ENCODE results near the gene ZFP28. TPM values are rescaled to one million over a fixed set of nuclear protein-coding genes. Genes with fewer than 3 reads are reported as not detected.

ZFP28 gene
- 8.2 and 11.9 TPM in 2 replicates for total RNA-seq

GRCh38 chr19:56538761-56539263 lies at the start of gene ZFP28:
ZFP28 (plus strand) TSS chr19:56538948; CDS start chr19:56539019, 71 bp downstream.

GRCh38 chr19:56507446-56508289 lies 31.1 kb upstream of the ZFP28 start, which contains the start of gene ZNF471:
ZNF471 (plus strand) TSS chr19:56507855; CDS start chr19:56511572, 3,717 bp downstream.

GRCh38 chr19:56567274-56568120 lies 28.7 kb downstream of the ZFP28 start, which contains the start of gene ZNF470:
ZNF470 (plus strand) TSS chr19:56567468; CDS start chr19:56570312, 2,844 bp downstream.

GRCh38 chr19:56594783-56595547 lies 56.2 kb downstream of the ZFP28 start, which contains the start of gene ZNF71:
ZNF71 (plus strand) TSS chr19:56595302; CDS start chr19:56601559, 6,257 bp downstream.

Other genes with a start within 250 kb of the ZFP28 start
- gene ZSCAN5A, start 224.1 kb upstream of the ZFP28 start, total RNA-seq, result 5.1 and 5.7 TPM in 2 replicates
- 2.4 and 3.8 TPM in 2 replicates for gene ZNF582, start 145.4 kb upstream of the ZFP28 start, total RNA-seq
- 6.8 and 8.0 TPM in 2 replicates for gene ZNF583, start 134.6 kb upstream of the ZFP28 start, total RNA-seq
- gene ZNF667, start 61.6 kb upstream of the ZFP28 start, total RNA-seq, result 2.7 and 11.0 TPM in 2 replicates
- gene ZNF471, start 31.1 kb upstream of the ZFP28 start, total RNA-seq, result 1.7 and 9.4 TPM in 2 replicates
- 3.4 and 10.5 TPM in 2 replicates for gene ZNF470, start 28.5 kb downstream of the ZFP28 start, total RNA-seq
- gene ZNF71, start 56.4 kb downstream of the ZFP28 start, total RNA-seq, result 4.4 and 13.0 TPM in 2 replicates
- 0.21 and 0.34 TPM in 2 replicates for gene SMIM17, start 104.2 kb downstream of the ZFP28 start, total RNA-seq
- gene ZNF835, start 132.8 kb downstream of the ZFP28 start, total RNA-seq, result under 0.01 and 0.36 TPM in 2 replicates